ENCODE results near the gene ZNF436. TPM values are rescaled to one million over a fixed set of nuclear protein-coding genes. Genes with fewer than 3 reads are reported as not detected.

The ZNF436 gene
- total RNA-seq, 3 donors from 2014 or later: 19.5 to 36.6 (median 23.9) TPM

- H3K4me1 ChIP-seq: peaks cover 10 to 29% of the 10 kb centered on the region in 2 donors
Observed at GRCh38 chr1:23368562-23369334, 888 bp downstream of the ZNF436 start.

GRCh38 chr1:23367791-23368561 lies 1.7 kb downstream of the ZNF436 start:
- peak; percentile 99 for DNase-seq (ENCODE audit: low spot score in 2 of 2)
- TF ChIP-seq POLR2AphosphoS5 (IDR thresholded peaks at IDR 0.05): peak; percentile 34 to 77 (median 51)
- TF ChIP-seq, protein P1, sequence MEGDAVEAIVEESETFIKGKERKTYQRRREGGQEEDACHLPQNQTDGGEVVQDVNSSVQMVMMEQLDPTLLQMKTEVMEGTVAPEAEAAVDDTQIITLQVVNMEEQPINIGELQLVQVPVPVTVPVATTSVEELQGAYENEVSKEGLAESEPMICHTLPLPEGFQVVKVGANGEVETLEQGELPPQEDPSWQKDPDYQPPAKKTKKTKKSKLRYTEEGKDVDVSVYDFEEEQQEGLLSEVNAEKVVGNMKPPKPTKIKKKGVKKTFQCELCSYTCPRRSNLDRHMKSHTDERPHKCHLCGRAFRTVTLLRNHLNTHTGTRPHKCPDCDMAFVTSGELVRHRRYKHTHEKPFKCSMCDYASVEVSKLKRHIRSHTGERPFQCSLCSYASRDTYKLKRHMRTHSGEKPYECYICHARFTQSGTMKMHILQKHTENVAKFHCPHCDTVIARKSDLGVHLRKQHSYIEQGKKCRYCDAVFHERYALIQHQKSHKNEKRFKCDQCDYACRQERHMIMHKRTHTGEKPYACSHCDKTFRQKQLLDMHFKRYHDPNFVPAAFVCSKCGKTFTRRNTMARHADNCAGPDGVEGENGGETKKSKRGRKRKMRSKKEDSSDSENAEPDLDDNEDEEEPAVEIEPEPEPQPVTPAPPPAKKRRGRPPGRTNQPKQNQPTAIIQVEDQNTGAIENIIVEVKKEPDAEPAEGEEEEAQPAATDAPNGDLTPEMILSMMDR (IDR thresholded peaks at IDR 0.05): no peak
- TF ChIP-seq POLR2A (IDR thresholded peaks at IDR 0.05): peak; percentile 59
- Histone ChIP-seq H3K4me1 (peaks cover 10 to 29% of the 10 kb centered on the region in 2 donors), H3K27ac (peak overlapping the region; percentile 89 to 96), H3K4me3 (peak overlapping the region; percentile 79 to 90 (median 79)), H3K9me3 (peaks cover 16 to 19% of the 10 kb centered on the region in 2 donors), H3K36me3 (peaks cover under 1% of the 10 kb centered on the region), H3K27me3 (no peaks in the 10 kb centered on the region)
- intact Hi-C loops (cut with DNase I; ENCODE audit: low total_unique reads): no loop called here

More at GRCh38 chr1:23368562-23369334, 888 bp downstream of the ZNF436 start:
- peak; percentile 89 to 90 for DNase-seq (ENCODE audit: low spot score in 2 of 2)
- peak overlapping the region; percentile 89 to 96 for H3K27ac ChIP-seq
- H3K36me3 ChIP-seq: no peaks in the 10 kb centered on the region
- H3K4me3 ChIP-seq: peak overlapping the region; percentile 79 to 90 (median 79)
- H3K27me3 ChIP-seq: no peaks in the 10 kb centered on the region
- TF ChIP-seq POLR2A (IDR thresholded peaks at IDR 0.05) (peak; percentile 92), POLR2AphosphoS5 (IDR thresholded peaks at IDR 0.05) (peak; percentile 78 to 88 (median 80))
- TF ChIP-seq, protein P1 (IDR thresholded peaks at IDR 0.05): no peak
- intact Hi-C loops (cut with DNase I; ENCODE audit: low total_unique reads): no loop called here
- peaks cover 9 to 11% of the 10 kb centered on the region in 2 donors for H3K9me3 ChIP-seq

DNA sequence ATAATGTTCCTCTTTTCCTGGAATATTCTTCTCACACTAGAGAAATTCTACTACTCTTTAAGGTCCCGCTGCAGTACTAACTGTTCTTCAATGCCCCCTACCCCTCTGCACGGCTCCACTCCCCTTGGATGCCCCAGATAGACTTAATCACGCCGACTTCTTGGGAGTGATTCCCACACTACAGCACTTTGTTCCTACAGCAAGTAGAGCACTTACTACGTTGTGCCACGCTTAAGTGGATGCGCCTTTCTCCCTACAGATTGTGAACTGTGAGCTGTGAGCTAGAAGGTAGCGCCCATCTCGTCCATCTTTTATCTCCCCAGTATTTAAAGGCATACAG lies 2.2 kb downstream of the ZNF436 start:
- no peaks in the 10 kb centered on the region for H3K27me3 ChIP-seq
- TF ChIP-seq, protein P1 (IDR thresholded peaks at IDR 0.05): no peak
- no peak for TF ChIP-seq POLR2A (IDR thresholded peaks at IDR 0.05)
- no peak for TF ChIP-seq POLR2AphosphoS5 (IDR thresholded peaks at IDR 0.05)
- H3K9me3 ChIP-seq: peaks cover 22 to 25% of the 10 kb centered on the region in 2 donors
- intact Hi-C loops (cut with DNase I; ENCODE audit: low total_unique reads): no loop called here
- no peak for DNase-seq (ENCODE audit: low spot score in 2 of 2)
- H3K27ac ChIP-seq: peak overlapping the region; percentile 89 to 96
- peak overlapping the region; percentile 79 to 90 (median 79) for H3K4me3 ChIP-seq
- H3K36me3 ChIP-seq: peaks cover 6% of the 10 kb centered on the region
- peaks cover 10 to 29% of the 10 kb centered on the region in 2 donors for H3K4me1 ChIP-seq

- H3K27me3 ChIP-seq: no peaks in the 10 kb centered on the region
- peak overlapping the region; percentile 89 to 96 for H3K27ac ChIP-seq
- no peak for DNase-seq (ENCODE audit: low spot score in 2 of 2)
- peaks cover 13% of the 10 kb centered on the region for H3K36me3 ChIP-seq
- intact Hi-C loops (cut with DNase I; ENCODE audit: low total_unique reads): no loop called here
- TF ChIP-seq, protein P1 (IDR thresholded peaks at IDR 0.05): no peak
- TF ChIP-seq POLR2A (IDR thresholded peaks at IDR 0.05) (no peak), POLR2AphosphoS5 (IDR thresholded peaks at IDR 0.05) (no peak)
- peaks cover 10 to 23% of the 10 kb centered on the region in 2 donors for H3K4me1 ChIP-seq
- peak overlapping the region; percentile 79 to 90 (median 79) for H3K4me3 ChIP-seq
- peaks cover 30 to 33% of the 10 kb centered on the region in 2 donors for H3K9me3 ChIP-seq
Observed at GRCh38 chr1:23366598-23366997, 3.0 kb downstream of the ZNF436 start.
